Measurements from ENCODE around the gene DDAH2.

- TF ChIP-seq POLR2A (IDR thresholded peaks at IDR 0.05; ENCODE audit: extremely low read depth, insufficient read length) = no peak
- TF ChIP-seq CTCF (IDR thresholded peaks at IDR 0.05; ENCODE audit: low read depth, low read length) = no peak
Observed at GRCh38 chr6:31775633-31776484, 46.8 kb upstream of the DDAH2 start.
